A549 treated with AZD2906 at 1 μM for 4 hours (cell line): ENCODE measurements around the gene TP53. TPM values are rescaled to one million over a fixed set of nuclear protein-coding genes. Genes with fewer than 3 reads are reported as not detected.

Experiments used
- total RNA-seq: library from RNA; stranded (reverse); fragments of 200-300 nt; extraction: Qiagen RNA extraction; gene quantifications from 5 replicates; pipeline ENCODE4 v1.2.3, GENCODE V29; 2022

Gene TP53
- 42.0 to 45.0 TPM (median 44.1 TPM) in 5 replicates for total RNA-seq

DNA sequence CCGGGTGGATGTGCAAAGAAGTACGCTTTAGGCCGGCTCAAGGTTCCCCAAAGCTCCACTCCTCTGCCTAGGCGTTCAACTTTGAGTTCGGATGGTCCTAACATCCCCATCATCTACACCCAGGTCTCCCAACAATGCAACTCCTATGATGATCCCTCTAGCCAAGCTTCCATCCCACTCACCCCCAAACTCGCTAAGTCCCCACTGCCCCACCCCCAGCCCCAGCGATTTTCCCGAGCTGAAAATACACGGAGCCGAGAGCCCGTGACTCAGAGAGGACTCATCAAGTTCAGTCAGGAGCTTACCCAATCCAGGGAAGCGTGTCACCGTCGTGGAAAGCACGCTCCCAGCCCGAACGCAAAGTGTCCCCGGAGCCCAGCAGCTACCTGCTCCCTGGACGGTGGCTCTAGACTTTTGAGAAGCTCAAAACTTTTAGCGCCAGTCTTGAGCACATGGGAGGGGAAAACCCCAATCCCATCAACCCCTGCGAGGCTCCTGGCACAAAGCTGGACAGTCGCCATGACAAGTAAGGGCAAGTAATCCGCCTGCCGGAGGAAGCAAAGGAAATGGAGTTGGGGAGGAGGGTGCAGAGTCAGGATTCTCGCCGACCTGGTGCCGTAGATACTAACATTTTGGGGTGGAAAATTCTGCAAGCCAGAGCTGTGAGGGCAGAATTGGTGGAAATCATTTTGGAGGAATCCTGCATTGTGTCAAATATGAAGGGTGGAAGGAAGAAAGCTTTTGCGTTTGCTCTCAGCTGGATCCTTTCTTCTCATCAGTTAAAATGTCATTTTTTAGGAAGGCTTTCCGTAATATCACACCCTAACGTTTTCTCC, at the start of gene TP53:
TSS of gene TP53 (minus strand) at position 419 of the 836 bp plus-strand sequence. CDS start 10,896 bp downstream, outside the sequence.

DNA sequence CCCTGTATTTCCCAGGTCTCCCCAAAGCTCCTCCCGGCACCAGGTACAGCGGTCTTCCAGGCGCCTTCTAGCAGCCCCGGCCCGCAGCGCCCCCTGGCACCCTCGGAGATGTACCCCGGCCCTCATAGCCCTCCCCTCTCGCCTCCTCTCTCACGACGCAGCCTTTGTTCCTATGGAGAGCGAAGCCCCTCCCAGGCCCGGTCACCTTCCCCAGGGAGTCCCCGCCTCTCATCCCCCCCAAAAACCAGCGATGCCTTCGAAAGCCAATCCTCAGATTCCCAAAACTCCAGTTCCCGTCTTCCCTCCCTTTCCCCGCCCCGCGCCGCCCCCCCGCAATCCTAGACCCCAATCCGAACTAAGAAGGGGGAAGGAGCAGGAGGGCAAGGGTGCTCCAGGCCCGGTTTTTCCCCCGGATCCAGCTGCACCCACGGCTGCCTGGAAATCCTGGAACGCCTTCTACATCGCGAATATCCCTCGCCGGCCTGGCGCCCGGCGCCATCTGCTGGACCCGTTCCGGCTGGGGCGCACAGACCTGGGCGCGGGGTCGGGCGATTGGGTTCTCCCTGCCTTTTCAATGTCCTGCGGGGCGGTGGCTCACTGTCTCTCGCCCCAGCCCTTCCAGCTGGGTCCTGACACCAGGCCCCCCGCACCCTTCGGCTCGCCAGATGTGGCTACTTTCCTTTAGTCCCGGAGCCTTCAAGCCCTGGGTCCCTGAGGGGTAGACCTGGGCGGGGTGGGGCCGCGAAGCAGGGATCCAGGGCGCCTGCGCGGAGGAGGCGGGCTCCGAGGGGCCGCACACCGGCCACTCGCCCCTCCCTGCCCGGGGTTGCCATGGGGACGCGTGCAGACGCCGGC, 29.8 kb upstream of the TP53 start, which contains the start of gene DNAH2:
TSS of gene DNAH2 (plus strand) at position 844 of the 855 bp plus-strand sequence. CDS start 1,991 bp downstream, outside the sequence.

DNA sequence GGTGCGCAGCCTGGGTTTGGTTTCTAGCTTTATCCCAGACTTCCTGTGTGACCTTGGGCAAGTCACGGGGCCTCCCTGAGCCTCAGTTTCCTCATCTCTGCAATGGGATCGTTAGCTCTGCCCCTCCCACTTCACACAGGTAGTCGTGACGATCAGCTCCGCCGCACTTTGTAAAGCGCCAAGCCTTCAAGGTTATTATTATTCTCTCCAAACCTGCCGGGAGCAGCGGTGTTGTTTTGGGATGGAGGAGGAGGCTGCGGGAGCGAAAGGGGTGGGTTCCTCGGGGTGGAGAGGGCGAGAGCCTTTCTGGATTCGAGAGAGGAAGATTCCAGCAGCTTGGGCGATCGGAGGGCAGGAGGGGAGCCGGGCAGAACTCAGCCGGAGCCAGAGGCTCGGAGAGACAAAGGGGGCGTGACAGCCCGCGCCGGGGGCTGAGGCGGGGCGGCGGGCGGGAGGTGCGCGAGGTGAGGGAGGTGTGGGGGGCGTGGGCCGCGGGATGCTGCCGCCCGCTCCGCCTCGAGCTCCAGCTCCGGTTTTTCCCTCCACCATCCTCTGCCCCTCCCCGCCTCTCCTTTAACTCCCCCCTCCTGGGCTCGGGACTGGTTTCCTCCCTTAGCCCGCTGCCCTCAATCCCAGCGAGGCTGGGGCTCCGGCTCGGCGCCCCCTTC, 17.4 kb upstream of the TP53 start, which contains the start of gene EFNB3:
TSS of gene EFNB3 (plus strand) at position 602 of the 668 bp plus-strand sequence. CDS start 397 bp downstream, outside the sequence.

DNA sequence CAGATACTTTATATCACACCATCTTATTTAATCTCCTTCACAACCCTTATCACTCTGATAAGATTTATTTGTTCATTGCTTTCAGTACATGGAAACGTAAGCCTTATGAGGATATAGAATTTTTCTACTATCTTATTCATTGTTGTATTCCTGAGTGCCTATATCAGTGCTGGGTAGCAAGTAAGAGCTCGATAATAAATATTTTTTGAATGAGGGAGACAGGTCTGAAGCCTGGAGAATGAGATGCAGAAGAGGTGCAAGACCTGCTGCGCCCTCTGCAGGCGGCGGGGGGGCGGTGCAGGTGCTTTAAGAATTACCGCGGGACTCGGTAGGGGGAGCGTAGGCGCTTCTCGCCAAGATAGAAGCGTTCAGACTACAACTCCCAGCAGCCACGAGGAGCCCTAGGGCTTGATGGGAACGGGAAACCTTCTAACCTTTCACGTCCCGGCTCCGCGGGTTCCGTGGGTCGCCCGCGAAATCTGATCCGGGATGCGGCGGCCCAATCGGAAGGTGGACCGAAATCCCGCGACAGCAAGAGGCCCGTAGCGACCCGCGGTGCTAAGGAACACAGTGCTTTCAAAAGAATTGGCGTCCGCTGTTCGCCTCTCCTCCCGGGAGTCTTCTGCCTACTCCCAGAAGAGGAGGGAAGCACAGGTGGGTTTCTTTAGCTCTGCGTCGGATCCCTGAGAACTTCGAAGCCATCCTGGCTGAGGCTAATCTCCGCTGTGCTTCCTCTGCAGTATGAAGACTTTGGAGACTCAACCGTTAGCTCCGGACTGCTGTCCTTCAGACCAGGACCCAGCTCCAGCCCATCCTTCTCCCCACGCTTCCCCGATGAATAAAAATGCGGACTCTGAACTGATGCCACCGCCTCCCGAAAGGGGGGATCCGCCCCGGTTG, 868 bp upstream of the TP53 start, which contains the start of gene WRAP53:
TSS of gene WRAP53 (plus strand) at position 570 of the 900 bp plus-strand sequence. CDS start at position 742, 172 bp downstream.

DNA sequence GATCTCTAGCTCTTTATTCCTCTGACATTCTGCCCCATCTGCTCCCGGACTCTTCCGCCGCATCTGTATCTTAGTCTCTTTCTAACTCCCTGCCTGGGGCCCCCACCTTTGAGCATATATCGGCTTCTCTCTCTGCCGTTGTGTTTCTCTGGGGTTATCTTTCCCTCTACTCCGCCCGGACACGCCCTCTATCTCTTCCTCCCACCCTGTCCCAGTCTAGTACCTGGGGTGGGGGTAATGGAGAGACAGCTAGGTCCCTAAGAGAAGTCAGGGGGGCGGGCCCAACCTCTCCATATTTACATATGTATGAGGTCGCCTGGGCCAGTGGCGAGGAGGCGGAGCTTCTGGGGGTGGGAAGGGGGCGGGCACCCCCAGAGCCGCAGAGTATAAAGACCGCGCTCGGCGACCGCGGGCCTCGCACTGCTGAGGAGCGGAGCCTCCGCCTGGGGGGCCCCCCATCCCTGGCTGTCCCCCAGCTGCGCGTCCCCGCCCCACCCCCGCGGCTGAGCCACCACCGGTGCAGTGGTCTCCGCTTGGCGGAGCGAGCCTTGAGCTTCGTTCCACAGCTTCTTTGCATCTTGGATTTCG, 36.7 kb downstream of the TP53 start, which contains the start of gene ATP1B2:
TSS of gene ATP1B2 (plus strand) at position 418 of the 588 bp plus-strand sequence. CDS start 593 bp downstream, outside the sequence.

DNA sequence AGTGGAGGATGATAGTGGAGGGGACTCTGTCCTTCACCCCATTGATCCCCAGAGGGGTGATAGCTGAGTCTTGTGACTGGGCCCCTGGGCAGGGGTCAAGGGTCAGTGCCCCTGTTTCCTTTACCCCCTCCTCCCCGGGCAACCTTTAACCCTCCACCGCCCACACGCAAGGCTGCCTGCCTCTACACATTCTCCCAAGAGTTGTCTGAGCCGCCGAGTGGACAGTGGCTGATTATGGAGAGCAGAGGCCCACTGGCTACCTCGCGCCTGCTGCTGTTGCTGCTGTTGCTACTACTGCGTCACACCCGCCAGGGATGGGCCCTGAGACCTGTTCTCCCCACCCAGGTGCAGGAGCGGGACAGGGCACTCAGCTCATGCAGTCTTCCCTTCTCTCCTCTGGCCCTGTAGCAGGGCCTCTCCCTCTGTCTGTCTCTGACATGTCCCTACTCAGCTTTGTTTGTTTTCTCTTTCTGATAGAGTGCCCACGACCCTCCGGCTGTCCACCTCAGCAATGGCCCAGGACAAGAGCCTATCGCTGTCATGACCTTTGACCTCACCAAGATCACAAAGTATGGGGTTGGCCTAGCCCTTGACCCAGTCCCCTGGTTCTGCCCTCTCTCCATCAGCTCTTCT, 57.2 kb downstream of the TP53 start, which contains the start of gene SHBG:
TSS of gene SHBG (plus strand) at position 197 of the 633 bp plus-strand sequence. CDS start at position 235, 38 bp downstream.

DNA sequence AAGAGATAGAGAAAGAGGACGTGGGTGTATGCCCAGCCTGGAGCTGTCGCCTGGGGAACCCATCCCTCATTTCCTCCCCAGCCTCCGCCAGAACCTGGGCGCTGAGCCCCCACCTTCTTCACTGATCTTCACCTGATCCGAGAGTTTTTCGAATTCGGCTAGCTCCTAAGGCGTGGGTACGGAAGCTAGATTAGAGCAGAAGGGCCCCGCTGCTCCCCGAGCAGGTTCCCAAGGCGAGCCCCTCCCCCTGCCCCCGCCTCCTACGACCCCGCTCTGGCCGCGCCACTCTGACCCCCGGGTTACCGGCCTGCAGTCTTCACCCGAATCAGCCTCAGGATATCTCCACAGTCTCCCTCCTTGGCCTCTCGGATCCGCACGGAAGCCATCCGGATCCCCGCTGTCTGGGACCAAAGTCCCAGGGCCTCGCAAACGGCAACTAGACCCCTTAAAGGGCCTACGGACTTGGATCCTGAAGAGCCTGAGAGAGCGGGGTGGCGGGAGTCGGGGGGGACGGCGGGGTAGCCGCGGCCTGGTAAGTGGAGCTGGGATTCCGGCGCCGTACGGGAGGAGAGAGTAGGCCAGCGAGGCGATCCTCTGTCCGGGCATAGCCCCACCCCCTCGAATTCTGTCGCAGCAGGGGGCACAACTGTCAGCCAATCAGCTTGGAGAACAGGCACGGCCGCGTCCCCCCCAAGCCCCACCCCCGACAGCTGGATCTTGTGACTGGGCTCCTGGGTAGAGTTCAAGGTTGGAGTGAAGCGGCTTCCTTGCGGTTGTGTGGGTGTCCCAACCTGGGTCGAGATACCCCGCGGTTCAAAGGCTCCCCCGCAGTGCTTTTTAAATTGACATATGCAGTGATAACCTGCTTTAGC, 59.8 kb downstream of the TP53 start, which contains the start of gene SAT2:
TSS of gene SAT2 (minus strand) at position 572 of the 872 bp plus-strand sequence. CDS start at position 386, 186 bp downstream.

Other genes starting within 250 kb of the TP53 start
- 0.76 to 1.2 TPM (median 0.85 TPM) in 5 replicates for gene FGF11, start 248.0 kb downstream of the TP53 start, total RNA-seq
- 8.0 to 11.6 TPM (median 10.2 TPM) in 5 replicates for gene CHRNB1, start 242.4 kb downstream of the TP53 start, total RNA-seq
- 21.0 to 25.5 TPM (median 24.1 TPM) in 5 replicates for gene ZBTB4, start 207.9 kb downstream of the TP53 start, total RNA-seq
- gene SLC35G6, start 206.0 kb downstream of the TP53 start, total RNA-seq: not detected in 5 replicates
- gene POLR2A, start 203.1 kb downstream of the TP53 start, total RNA-seq: 72.5 to 86.2 TPM (median 79.8 TPM) in 5 replicates
- gene TNFSF12, start 138.4 kb downstream of the TP53 start, total RNA-seq: 8.2 to 13.3 TPM (median 13.0 TPM) in 5 replicates
- gene TNFSF13, start 128.7 kb downstream of the TP53 start, total RNA-seq: 0.49 to 1.1 TPM (median 0.68 TPM) in 5 replicates
- gene SENP3, start 125.6 kb downstream of the TP53 start, total RNA-seq: 84.9 to 95.8 TPM (median 95.7 TPM) in 5 replicates
- 27.0 to 34.4 TPM (median 31.4 TPM) in 5 replicates for gene CD68, start 107.9 kb downstream of the TP53 start, total RNA-seq
- gene MPDU1, start 103.6 kb downstream of the TP53 start, total RNA-seq: 111 to 143 TPM (median 116 TPM) in 5 replicates
- gene SOX15, start 97.4 kb downstream of the TP53 start, total RNA-seq: 0.16 to 0.52 TPM (median 0.31 TPM) in 5 replicates
- gene FXR2, start 72.6 kb downstream of the TP53 start, total RNA-seq: 47.5 to 56.4 TPM (median 54.2 TPM) in 5 replicates
- 60.3 to 85.9 TPM (median 73.8 TPM) in 5 replicates for gene SAT2, start 59.7 kb downstream of the TP53 start, total RNA-seq
- 0.45 to 0.90 TPM (median 0.73 TPM) in 5 replicates for gene SHBG, start 57.4 kb downstream of the TP53 start, total RNA-seq
- gene ATP1B2, start 36.6 kb downstream of the TP53 start, total RNA-seq: 0.15 to 0.33 TPM (median 0.22 TPM) in 5 replicates
- 31.4 to 42.9 TPM (median 39.7 TPM) in 5 replicates for gene WRAP53, start 987 bp upstream of the TP53 start, total RNA-seq
- gene EFNB3, start 17.7 kb upstream of the TP53 start, total RNA-seq: 1.2 to 1.6 TPM (median 1.3 TPM) in 5 replicates
- gene DNAH2, start 30.3 kb upstream of the TP53 start, total RNA-seq: 0.02 to 0.05 TPM (median 0.03 TPM) in 5 replicates
- gene KDM6B, start 146.7 kb upstream of the TP53 start, total RNA-seq: 11.9 to 15.7 TPM (median 13.1 TPM) in 5 replicates
- gene TMEM88, start 167.6 kb upstream of the TP53 start, total RNA-seq: 0.20 to 0.89 TPM (median 0.71 TPM) in 5 replicates
- gene NAA38, start 170.1 kb upstream of the TP53 start, total RNA-seq: 161 to 242 TPM (median 226 TPM) in 5 replicates
- gene CYB5D1, start 170.5 kb upstream of the TP53 start, total RNA-seq: 17.9 to 20.5 TPM (median 18.6 TPM) in 5 replicates
- 54.9 to 60.9 TPM (median 60.5 TPM) in 5 replicates for gene CHD3, start 201.3 kb upstream of the TP53 start, total RNA-seq
- gene RNF227, start 228.8 kb upstream of the TP53 start, total RNA-seq: 1.4 to 1.8 TPM (median 1.5 TPM) in 5 replicates
- 1.3 to 3.3 TPM (median 2.2 TPM) in 5 replicates for gene KCNAB3, start 242.4 kb upstream of the TP53 start, total RNA-seq
- 325 to 343 TPM (median 332 TPM) in 5 replicates for gene TRAPPC1, start 244.5 kb upstream of the TP53 start, total RNA-seq
- 37.9 to 48.3 TPM (median 41.6 TPM) in 5 replicates for gene CNTROB, start 244.7 kb upstream of the TP53 start, total RNA-seq